K562 (cell line): ENCODE results near the gene CTCFL. TPM values are rescaled to one million over a fixed set of nuclear protein-coding genes. Genes with fewer than 3 reads are reported as not detected.

Experiments used
- ADNP ChIP-seq: fragments of 200-800 bp; sonication (Bioruptor generic); IDR thresholded peaks from 2 replicates; pipeline ENCODE4 v1.6.1; 2016; ENCODE audit warnings: missing genetic modification characterization, missing compliant biosample characterization
- AFF4 ChIP-seq: sonication (generic); formaldehyde crosslinking; IDR thresholded peaks from 2 replicates; pipeline ENCODE4 v1.8.0; 2023; ENCODE audit warnings: mild to moderate bottlenecking, missing genetic modification reagents
- ASH1L ChIP-seq: fragments of 450-650 bp; IDR thresholded peaks from 2 replicates; pipeline ENCODE4 v1.6.1; 2018; ENCODE audit warnings: borderline replicate concordance, mild to moderate bottlenecking, low read depth; ENCODE audit not compliant: partially characterized antibody
- ATF4 ChIP-seq: fragments of 450-650 bp; formaldehyde crosslinking; IDR thresholded peaks from 2 replicates; pipeline ENCODE4 v1.4.0; 2022; ENCODE audit warnings: mild to moderate bottlenecking, moderate library complexity
- BMI1 ChIP-seq: fragments of 150-350 bp; IDR thresholded peaks from 2 replicates; pipeline ENCODE4 v1.6.1; 2014; ENCODE audit warnings: low read length
- CBFA2T3 ChIP-seq: fragments of 450-650 bp; IDR thresholded peaks from 2 replicates; pipeline ENCODE4 v1.6.1; 2017
- CBFB ChIP-seq: sonication (generic); formaldehyde crosslinking; IDR thresholded peaks from 2 replicates; pipeline ENCODE4 v1.4.0; 2020; ENCODE audit warnings: mild to moderate bottlenecking, missing genetic modification reagents
- DPF2 ChIP-seq: fragments of 450-650 bp; IDR thresholded peaks from 2 replicates; pipeline ENCODE4 v1.6.1; 2016
- GATAD2B ChIP-seq: fragments of 450-650 bp; IDR thresholded peaks from 2 replicates; pipeline ENCODE4 v1.6.1; 2017; ENCODE audit warnings: mild to moderate bottlenecking, borderline replicate concordance
- KDM1A ChIP-seq, 2 experiments: fragments of 450-650 bp; IDR thresholded peaks; 2 replicates each; pipeline ENCODE4 v1.6.1; 2016; ENCODE audit warnings: mild to moderate bottlenecking in 2 of 2
- KLF10 ChIP-seq: fragments of 250-450 bp; sonication (Bioruptor Pico); IDR thresholded peaks from 2 replicates; pipeline ENCODE4 v1.6.1; 2021; ENCODE audit warnings: matching md5 sums
- PCBP1 ChIP-seq: fragments of 200-400 bp; formaldehyde crosslinking; IDR thresholded peaks from 2 replicates; pipeline ENCODE4 v1.6.1; 2018; ENCODE audit warnings: mild to moderate bottlenecking, low read depth, low read length; ENCODE audit not compliant: poor library complexity, severe bottlenecking
- PHF20 ChIP-seq: fragments of 450-650 bp; IDR thresholded peaks from 2 replicates; pipeline ENCODE4 v1.6.1; 2018; ENCODE audit not compliant: partially characterized antibody
- PKNOX1 ChIP-seq: fragments of 450-650 bp; IDR thresholded peaks from 2 replicates; pipeline ENCODE4 v1.6.1; 2016
- PPARD ChIP-seq: fragments of 250-450 bp; sonication (Bioruptor Pico); IDR thresholded peaks from 2 replicates; pipeline ENCODE4 v1.8.0; 2022; ENCODE audit warnings: inconsistent platforms, mild to moderate bottlenecking, moderate library complexity
- RCOR1 ChIP-seq, 2 experiments: IDR thresholded peaks; 2 replicates each; pipeline ENCODE4 v1.6.1; 2012; ENCODE audit warnings: low read depth in 2 of 2, low read length in 2 of 2, borderline replicate concordance in 1 of 2, improper control_type of control experiment in 1 of 2
- SNAPC5 ChIP-seq: fragments of 250-450 bp; sonication (Bioruptor Pico); IDR thresholded peaks from 2 replicates; pipeline ENCODE4 v1.8.0; 2021; ENCODE audit warnings: moderate library complexity, mild to moderate bottlenecking, inconsistent platforms
- TCF3 ChIP-seq: sonication (generic); formaldehyde crosslinking; IDR thresholded peaks from 2 replicates; pipeline ENCODE4 v1.4.0; 2020; ENCODE audit warnings: mild to moderate bottlenecking, missing genetic modification reagents
- YY1 ChIP-seq, 3 experiments: IDR thresholded peaks; 2 replicates each; pipeline ENCODE4 v1.6.1; 2011; ENCODE audit warnings: low read length in 2 of 3, mild to moderate bottlenecking in 2 of 3, moderate library complexity in 2 of 3, borderline replicate concordance in 1 of 3, control low read depth in 1 of 3, low read depth in 1 of 3; ENCODE audit not compliant: insufficient read depth in 3 of 3, insufficient replicate concordance in 2 of 3, control insufficient read depth in 1 of 3, insufficient read length in 1 of 3; ENCODE audit errors: extremely low read depth in 1 of 3
- ZEB2 ChIP-seq: fragments of 450-650 bp; IDR thresholded peaks from 2 replicates; pipeline ENCODE4 v1.6.1; 2016
- ZFP1 ChIP-seq: fragments of 450-650 bp; formaldehyde crosslinking; IDR thresholded peaks from 2 replicates; pipeline ENCODE4 v1.4.0; 2020; ENCODE audit warnings: mild to moderate bottlenecking, mixed read lengths
- ZFP36 ChIP-seq: fragments of 150-350 bp; IDR thresholded peaks from 2 replicates; pipeline ENCODE4 v1.6.1; 2018; ENCODE audit warnings: low read length, low read depth; ENCODE audit not compliant: partially characterized antibody
- ZNF324 ChIP-seq: fragments of 250-450 bp; sonication (Bioruptor Pico); IDR thresholded peaks from 2 replicates; pipeline ENCODE4 v1.4.0; 2020; ENCODE audit warnings: mild to moderate bottlenecking
- ZNF507 ChIP-seq: conservative IDR thresholded peaks from 2 replicates; pipeline ENCODE4 v1.6.1; 2017; ENCODE audit warnings: missing genetic modification characterization, missing compliant biosample characterization
- ZNF696 ChIP-seq: fragments of 250-450 bp; sonication (Bioruptor Pico); conservative IDR thresholded peaks from 2 replicates; pipeline ENCODE4 v1.4.0; 2020; ENCODE audit warnings: mild to moderate bottlenecking, moderate library complexity
- polyA plus RNA-seq, 8 experiments: library from polyadenylated mRNA; depleted of rRNA in 4 of 8; stranded (reverse) in 5 of 8; unstranded in 3 of 8; fragments of >200 nt; fragmentation: Nextera tagmentation in 2 of 8; fragmentation: Illumina TruSeq in 1 of 8; extraction: Ambion mirVana in 2 of 8; extraction: Trizol in 1 of 8; gene quantifications; 2 replicates each; pipeline versions ENCODE4 v1.2.1 to v1.2.3, GENCODE V29; 2011 to 2014; ENCODE audit warnings: inconsistent platforms in 1 of 8, missing spikeins in 1 of 8
- total RNA-seq, 7 experiments: library from RNA; depleted of rRNA in 6 of 7; stranded (reverse); fragments of >200 nt in 6 of 7; fragmentation: Illumina TruSeq in 2 of 7; extraction: Trizol in 2 of 7; gene quantifications; 2 replicates each; pipeline versions ENCODE4 v1.2.1 to v1.2.3, GENCODE V29; 2011 to 2021; ENCODE audit warnings: low replicate concordance in 1 of 7

The CTCFL gene
- total and polyA plus RNA-seq, 9 of the 15 experiments (the other 6 are each of a cell fraction or from before 2014, with no cell fraction given) = 42.4 to 188 (median 111) TPM

GRCh38 chr20:57448764-57449354 is 76.1 kb downstream of the CTCFL start (continued):
- no peak for TF ChIP-seq AFF4 (CRISPR knock-in tag)
- peak; percentile 29 for TF ChIP-seq PHF20
- no peak for TF ChIP-seq PPARD (CRISPR knock-in tag)
- TF ChIP-seq PCBP1 = no peak
- TF ChIP-seq ZFP36 = peak; percentile 25
- peak; percentile 76 for TF ChIP-seq TCF3 (CRISPR knock-in tag)
- TF ChIP-seq ZNF507 (tag) = no peak
- TF ChIP-seq ADNP (tag) = peak; percentile 69
- TF ChIP-seq ASH1L = no peak
- TF ChIP-seq ZEB2 = no peak
- TF ChIP-seq ZFP1 (CRISPR knock-in tag) = no peak
- no peak for TF ChIP-seq KLF10
- TF ChIP-seq YY1 (IDR thresholded peaks at IDR 0.05; ENCODE audit: borderline replicate concordance in 1 of 3, control insufficient read depth in 1 of 3, extremely low read depth in 1 of 3, insufficient read depth in 3 of 3, insufficient read length in 1 of 3, insufficient replicate concordance in 2 of 3, low read depth in 1 of 3, low read length in 2 of 3) = peak in 1 of 3 experiments; percentile 55
- no peak for TF ChIP-seq ZNF696 (CRISPR knock-in tag)
- peak; percentile 72 for TF ChIP-seq CBFA2T3
- peak; percentile 66; the same call in 1 of the 2 replicates for TF ChIP-seq DPF2
- TF ChIP-seq KDM1A (IDR thresholded peaks at IDR 0.05) = peak in 1 of 2 experiments; percentile 71; a peak in 2 of 4 replicates
- no peak for TF ChIP-seq PKNOX1
- TF ChIP-seq ZNF324 (CRISPR knock-in tag) = no peak
- no peak for TF ChIP-seq SNAPC5 (CRISPR knock-in tag)
- no peak for TF ChIP-seq GATAD2B
- no peak for TF ChIP-seq BMI1
- no peak for TF ChIP-seq CBFB
- TF ChIP-seq ATF4 (CRISPR knock-in tag) = no peak
- peak in 1 of 2 experiments; percentile 77; a peak in 3 of 4 replicates for TF ChIP-seq RCOR1 (IDR thresholded peaks at IDR 0.05; ENCODE audit: borderline replicate concordance in 1 of 2, low read depth in 2 of 2, low read length in 2 of 2)
